Fibroblast of skin of left biceps (primary cell): ENCODE measurements around the gene NPAS2.

Experiments
- DNase-seq, 2 experiments: peaks; one replicate each; pipeline ENCODE4 v3.0.0-alpha.2; 2013; ENCODE audit warnings: low read depth in 2 of 2

Gene NPAS2

GRCh38 chr2:100882645-100883613 is 63.0 kb downstream of the NPAS2 start:
- no peak for DNase-seq

- DNase-seq = no peak
Observed at GRCh38 chr2:100884145-100884621, 64.2 kb downstream of the NPAS2 start.

- no peak for DNase-seq
Observed at GRCh38 chr2:100886085-100886484, 66.1 kb downstream of the NPAS2 start.

- no peak for DNase-seq
Observed at GRCh38 chr2:100887039-100887578, 67.2 kb downstream of the NPAS2 start.

- no peak for DNase-seq
Observed at GRCh38 chr2:100887713-100888495, 68.0 kb downstream of the NPAS2 start.

- DNase-seq = no peak
Observed at GRCh38 chr2:100888601-100889000, 68.7 kb downstream of the NPAS2 start.

GRCh38 chr2:100889286-100889685 is 69.3 kb downstream of the NPAS2 start:
- no peak for DNase-seq

- peak in 1 of 2 experiments; percentile 37 for DNase-seq
Observed at GRCh38 chr2:100891906-100892642, 72.1 kb downstream of the NPAS2 start.

- DNase-seq = no peak
Observed at GRCh38 chr2:100893392-100894104, 73.6 kb downstream of the NPAS2 start.

GRCh38 chr2:100894105-100894795 is 74.3 kb downstream of the NPAS2 start:
- DNase-seq = no peak

- no peak for DNase-seq
Observed at GRCh38 chr2:100894796-100895156, 74.8 kb downstream of the NPAS2 start.

- no peak for DNase-seq
Observed at GRCh38 chr2:100895402-100895801, 75.5 kb downstream of the NPAS2 start.

GRCh38 chr2:100895934-100896685 is 76.2 kb downstream of the NPAS2 start:
- DNase-seq = no peak

- DNase-seq = no peak
Observed at GRCh38 chr2:100898035-100898665, 78.2 kb downstream of the NPAS2 start.

GRCh38 chr2:100900156-100900795 is 80.3 kb downstream of the NPAS2 start:
- DNase-seq = no peak

GRCh38 chr2:100902817-100903405 is 83.0 kb downstream of the NPAS2 start:
- DNase-seq = peak; percentile 89

- DNase-seq = no peak
Observed at GRCh38 chr2:100903534-100904258, 83.8 kb downstream of the NPAS2 start.
